DND-41 (cell line): ENCODE data around the gene PPFIBP2.

Experiments used
- EZH2 ChIP-seq: IDR thresholded peaks from 3 replicates; pipeline ENCODE4 v1.6.1; 2012; ENCODE audit warnings: borderline replicate concordance, low read depth, mild to moderate bottlenecking, moderate library complexity, low read length, inconsistent platforms; ENCODE audit not compliant: severe bottlenecking
- TF ChIP-seq, protein P1 (sequence below): IDR thresholded peaks from 2 replicates; pipeline ENCODE4 v1.5.1; 2012; ENCODE audit warnings: borderline replicate concordance, low read length, moderate library complexity, mild to moderate bottlenecking; ENCODE audit not compliant: poor library complexity, severe bottlenecking; ENCODE audit errors: extremely low read depth

DNA sequence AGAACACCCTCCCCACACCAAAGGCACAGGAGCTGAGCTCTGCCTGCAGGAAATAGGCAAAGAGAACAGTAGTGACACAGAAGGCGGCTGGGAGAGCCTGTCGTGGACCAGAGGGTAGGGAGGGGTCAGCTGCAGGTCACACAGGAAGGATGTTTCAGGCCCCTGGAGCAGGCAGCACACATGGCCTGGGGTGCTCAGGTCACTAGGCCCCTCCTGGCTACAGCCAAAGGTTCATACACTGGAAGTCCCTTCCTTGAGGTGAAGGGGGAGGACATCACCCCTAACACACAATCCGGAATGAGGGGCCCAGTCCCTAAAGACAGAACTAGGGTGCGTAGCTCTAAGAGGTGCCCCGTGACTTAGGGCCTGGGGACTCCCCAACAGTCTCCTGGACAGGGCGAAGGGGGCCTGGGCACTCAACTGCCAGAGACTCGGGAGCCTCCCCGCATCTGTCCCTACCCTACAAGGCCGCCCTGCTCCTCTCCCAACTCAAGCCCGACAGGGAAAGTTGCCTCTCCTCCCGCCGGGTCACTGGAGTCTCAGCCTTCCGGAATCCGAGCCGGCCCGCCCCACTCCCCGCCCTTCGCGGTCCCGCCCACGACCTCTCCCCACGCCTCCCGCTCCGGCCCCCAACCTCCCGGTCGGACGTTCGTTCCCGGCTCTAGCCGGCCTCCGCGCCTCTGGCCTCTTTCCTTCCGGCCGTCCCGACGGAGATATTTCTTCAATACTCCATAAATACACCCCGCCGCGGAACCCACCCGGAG is 159.3 kb downstream of the PPFIBP2 start, which contains the start of gene CYB5R2:
- TF ChIP-seq, protein P1, sequence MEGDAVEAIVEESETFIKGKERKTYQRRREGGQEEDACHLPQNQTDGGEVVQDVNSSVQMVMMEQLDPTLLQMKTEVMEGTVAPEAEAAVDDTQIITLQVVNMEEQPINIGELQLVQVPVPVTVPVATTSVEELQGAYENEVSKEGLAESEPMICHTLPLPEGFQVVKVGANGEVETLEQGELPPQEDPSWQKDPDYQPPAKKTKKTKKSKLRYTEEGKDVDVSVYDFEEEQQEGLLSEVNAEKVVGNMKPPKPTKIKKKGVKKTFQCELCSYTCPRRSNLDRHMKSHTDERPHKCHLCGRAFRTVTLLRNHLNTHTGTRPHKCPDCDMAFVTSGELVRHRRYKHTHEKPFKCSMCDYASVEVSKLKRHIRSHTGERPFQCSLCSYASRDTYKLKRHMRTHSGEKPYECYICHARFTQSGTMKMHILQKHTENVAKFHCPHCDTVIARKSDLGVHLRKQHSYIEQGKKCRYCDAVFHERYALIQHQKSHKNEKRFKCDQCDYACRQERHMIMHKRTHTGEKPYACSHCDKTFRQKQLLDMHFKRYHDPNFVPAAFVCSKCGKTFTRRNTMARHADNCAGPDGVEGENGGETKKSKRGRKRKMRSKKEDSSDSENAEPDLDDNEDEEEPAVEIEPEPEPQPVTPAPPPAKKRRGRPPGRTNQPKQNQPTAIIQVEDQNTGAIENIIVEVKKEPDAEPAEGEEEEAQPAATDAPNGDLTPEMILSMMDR: no peak
- TF ChIP-seq EZH2: no peak
